OCI-M2 (cell line): ENCODE results near the gene SLC29A3.
"Not testable (repeated sequence)": the region's sequence is repeated elsewhere in the genome, so short reads cannot be mapped to it uniquely, and the experiment has no call there.

ENCODE experiments used
- DNase-seq: peaks from one replicate; lab custom pipeline; 2025; ENCODE audit not compliant: unreplicated experiment; lab: John Stamatoyannopoulos, UW

SLC29A3 gene

GRCh38 chr10:71319042-71319799 is at the start of gene SLC29A3:
Gene SLC29A3 (plus strand): TSS chr10:71319259. CDS start chr10:71319310, 51 bp downstream.
- no peak for DNase-seq

DNA sequence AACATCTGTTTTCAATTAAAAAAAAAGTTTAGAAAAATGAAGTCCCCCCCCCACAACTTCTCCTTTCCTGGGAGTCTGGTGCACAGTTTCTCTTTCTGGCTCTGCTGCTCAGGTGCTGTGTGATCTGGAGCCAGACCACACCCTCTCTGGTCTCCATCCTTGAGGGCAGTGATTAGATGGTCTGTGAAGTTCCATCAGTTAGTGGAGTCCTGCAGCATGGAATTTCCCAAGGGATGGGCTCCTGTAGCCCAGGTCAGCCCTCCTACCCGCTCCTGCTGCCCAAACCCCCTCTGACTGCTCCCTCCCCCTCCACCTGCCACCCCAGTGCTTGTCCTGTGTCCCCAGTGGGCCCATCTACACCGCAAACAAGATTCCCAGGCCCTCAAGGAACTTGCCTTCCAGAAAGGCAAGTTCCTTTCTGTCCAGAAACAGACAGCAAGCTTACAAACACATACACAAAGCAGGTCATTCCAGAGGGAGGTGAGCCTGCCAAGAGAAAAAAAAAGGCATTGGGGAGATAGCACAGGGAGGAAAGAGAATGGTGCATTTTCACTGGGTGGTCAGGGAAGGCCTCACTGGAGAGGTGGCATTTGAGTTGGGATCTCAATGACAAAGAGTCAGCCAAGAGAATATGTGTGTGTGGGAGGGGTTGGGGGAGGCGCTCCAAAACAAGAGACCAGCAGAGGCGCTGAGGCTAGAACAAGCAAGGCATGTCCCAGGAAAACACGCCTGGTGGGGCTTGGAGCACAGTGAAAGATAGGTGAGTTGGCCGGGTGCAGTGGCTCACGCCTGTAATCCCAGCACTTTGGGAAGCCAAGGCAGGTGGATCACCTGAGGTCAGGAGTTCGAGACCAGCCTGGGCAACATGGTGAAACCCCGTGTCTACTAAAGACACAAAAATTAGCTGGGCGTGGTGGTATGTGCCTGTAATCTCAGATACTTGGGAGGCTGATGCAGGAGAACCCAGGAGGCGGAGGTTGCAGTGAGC is 49.5 kb upstream of the SLC29A3 start:
- no peak for DNase-seq

GRCh38 chr10:71270301-71271220 is 48.5 kb upstream of the SLC29A3 start:
- DNase-seq: no peak

- no peak for DNase-seq
Measured at GRCh38 chr10:71271662-71272055, 47.4 kb upstream of the SLC29A3 start.

GRCh38 chr10:71272056-71272771 is 46.8 kb upstream of the SLC29A3 start:
- DNase-seq: no peak

GRCh38 chr10:71272974-71273373 is 46.1 kb upstream of the SLC29A3 start:
- not testable (repeated sequence) for DNase-seq

GRCh38 chr10:71273506-71273905 is 45.6 kb upstream of the SLC29A3 start:
- no peak for DNase-seq

GRCh38 chr10:71274901-71275796 is 43.9 kb upstream of the SLC29A3 start:
- no peak for DNase-seq

DNA sequence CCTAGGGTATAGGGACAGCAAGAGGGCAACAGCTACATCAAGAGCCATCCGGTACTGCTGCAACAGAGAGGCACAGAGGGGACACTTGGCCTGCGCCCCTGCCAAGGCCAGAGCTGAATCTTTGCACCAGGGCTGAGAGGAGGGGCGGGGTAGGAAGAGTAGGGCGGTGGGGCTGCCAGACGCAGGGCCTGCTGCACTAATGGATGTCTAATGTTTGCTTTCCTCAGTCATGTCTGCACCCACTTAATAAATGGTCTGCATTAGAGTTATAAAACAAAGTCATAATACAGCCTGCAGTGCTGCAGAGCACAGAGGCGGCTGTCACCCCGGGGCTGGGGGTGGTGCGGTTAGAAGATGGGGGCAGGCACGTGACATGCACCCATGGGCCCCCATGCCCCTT is 42.2 kb upstream of the SLC29A3 start:
- no peak for DNase-seq

- no peak for DNase-seq
Measured at GRCh38 chr10:71277914-71278665, 41.0 kb upstream of the SLC29A3 start.

- no peak for DNase-seq
Measured at GRCh38 chr10:71278691-71279588, 40.1 kb upstream of the SLC29A3 start.

- DNase-seq: no peak
Measured at GRCh38 chr10:71279590-71280170, 39.4 kb upstream of the SLC29A3 start.

DNA sequence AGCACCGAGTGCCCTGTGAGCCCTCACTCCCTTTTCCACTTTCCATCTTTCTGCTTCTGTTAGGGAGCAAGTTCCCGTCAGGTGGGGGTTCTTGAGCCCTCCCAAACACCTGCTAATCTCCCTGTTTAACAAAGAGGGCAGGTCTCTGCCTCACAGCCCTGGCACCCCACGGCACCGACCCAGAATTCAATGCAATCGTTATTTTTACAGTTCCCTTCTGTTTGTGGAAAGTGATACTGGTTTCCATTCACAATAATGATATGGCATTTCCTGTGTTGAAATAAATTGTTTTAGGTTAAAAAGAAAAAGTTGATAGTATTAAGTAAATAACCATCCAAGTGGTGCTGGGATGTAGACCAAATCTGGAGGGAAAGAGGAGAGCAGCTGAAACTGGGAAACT is 38.8 kb upstream of the SLC29A3 start:
- no peak for DNase-seq

- DNase-seq: no peak
Measured at GRCh38 chr10:71280825-71281224, 38.2 kb upstream of the SLC29A3 start.

GRCh38 chr10:71281646-71282322 is 37.3 kb upstream of the SLC29A3 start:
- DNase-seq: no peak

- no peak for DNase-seq
Measured at GRCh38 chr10:71282323-71282680, 36.8 kb upstream of the SLC29A3 start.

DNA sequence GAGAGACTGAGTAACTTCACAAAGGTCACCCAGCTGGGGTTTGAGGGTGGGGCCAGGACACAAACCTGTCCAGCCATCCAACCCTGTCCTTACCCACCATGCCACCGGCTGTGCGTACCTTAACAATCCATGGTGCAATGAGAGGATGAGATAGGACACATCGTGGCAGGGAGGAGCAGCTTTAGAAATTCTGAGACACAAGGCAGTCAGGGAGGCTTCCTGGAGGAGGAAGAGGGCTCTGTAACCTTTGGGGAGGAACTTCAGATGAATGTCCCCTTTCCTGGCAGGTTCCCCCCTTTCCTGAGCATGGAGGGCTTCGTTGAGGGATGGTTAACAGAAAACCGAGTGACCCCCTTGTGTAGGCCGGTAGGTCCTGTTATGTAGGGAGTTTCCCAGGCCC is 35.6 kb upstream of the SLC29A3 start:
- DNase-seq: no peak
